CD4-positive, alpha-beta T cell (primary cell): ENCODE measurements around the gene MICAL2. TPM values are rescaled to one million over a fixed set of nuclear protein-coding genes. Genes with fewer than 3 reads are reported as not detected.

Experiments used
- ATAC-seq: fragments of 200-7000 bp; cut with Tn5 transposase; one replicate; pipeline ENCODE4 v1.10.0; 2022; ENCODE audit warnings: mild to moderate bottlenecking; ENCODE audit not compliant: poor library complexity
- CTCF ChIA-PET: fragments of 350-600 bp; sonication (Branson Sonifier 250); formaldehyde crosslinking; loops from one replicate; lab custom pipeline; 2021; ENCODE audit warnings: antibody characterized with exemption, inconsistent platforms; lab: Charles Lee
- POLR2A ChIA-PET: fragments of 350-600 bp; sonication (Branson Sonifier 250); formaldehyde crosslinking; loops from one replicate; lab custom pipeline; 2021; ENCODE audit warnings: antibody characterized with exemption, inconsistent platforms; lab: Charles Lee
- DNase-seq, 14 experiments: peaks; one replicate each; pipeline ENCODE4 v3.0.0-alpha.2; 2013 to 2020; ENCODE audit warnings: mixed read lengths in 2 of 14
- H3K27ac ChIP-seq, 2 donors: one replicate each; pipeline versions ENCODE4 v1.5.1 to v1.7.0; 2013; ENCODE audit warnings: low read length in 2 of 2, low read depth in 1 of 2, mild to moderate bottlenecking in 1 of 2
- H3K27me3 ChIP-seq, 2 experiments: 1 replicate in 1 of 2; 2 replicates in 1 of 2; pipeline versions ENCODE4 v1.6.1 to v1.7.0; 2013; ENCODE audit warnings: low read length in 2 of 2, control low read depth in 1 of 2, mild to moderate bottlenecking in 1 of 2, moderate library complexity in 1 of 2; ENCODE audit not compliant: insufficient read depth in 2 of 2, control insufficient read depth in 1 of 2
- H3K36me3 ChIP-seq: one replicate; pipeline ENCODE4 v1.6.1; 2013; ENCODE audit warnings: low read length, control low read depth; ENCODE audit not compliant: insufficient read depth
- H3K4me1 ChIP-seq: one replicate; pipeline ENCODE4 v1.6.1; 2013; ENCODE audit warnings: low read length, control low read depth; ENCODE audit not compliant: insufficient read depth
- H3K4me3 ChIP-seq: one replicate; pipeline ENCODE4 v1.5.1; 2013; ENCODE audit warnings: mild to moderate bottlenecking, low read length, moderate library complexity
- H3K9me3 ChIP-seq, 2 experiments: 1 replicate in 1 of 2; 2 replicates in 1 of 2; pipeline versions ENCODE4 v1.6.1 to v1.7.0; 2013; ENCODE audit warnings: low read length in 2 of 2, mild to moderate bottlenecking in 2 of 2, control low read depth in 1 of 2, moderate library complexity in 1 of 2; ENCODE audit not compliant: control insufficient read depth in 1 of 2, insufficient read depth in 1 of 2
- H3K27ac Mint-ChIP-seq: one replicate; pipeline ENCODE4 v1.8.0; 2020; ENCODE audit warnings: mixed read lengths
- H3K27me3 Mint-ChIP-seq: one replicate; pipeline ENCODE4 v1.8.0; 2021; ENCODE audit warnings: mixed read lengths
- H3K36me3 Mint-ChIP-seq: one replicate; pipeline ENCODE4 v1.8.0; 2021; ENCODE audit warnings: low read depth, mixed read lengths
- H3K4me1 Mint-ChIP-seq: one replicate; pipeline ENCODE4 v1.8.0; 2021; ENCODE audit warnings: low read depth, mixed read lengths
- H3K4me3 Mint-ChIP-seq: one replicate; pipeline ENCODE4 v1.8.0; 2020; ENCODE audit warnings: mild to moderate bottlenecking, mixed read lengths
- H3K9me3 Mint-ChIP-seq: one replicate; pipeline ENCODE4 v1.8.0; 2020; ENCODE audit warnings: mixed read lengths
- intact Hi-C, 2 experiments: fragments of 100-400 bp; cut with DNase I in 1 of 2; cut with micrococcal nuclease in 1 of 2; formaldehyde crosslinking; loops; one replicate each; pipeline versions ENCODE4 v1.15.1 to v1.9.0; 2023 to 2025; cut with DNase I, micrococcal nuclease
- total RNA-seq, 174 experiments: library from RNA in 2 of 174; stranded (reverse) in 2 of 174; gene quantifications; one replicate each; pipeline ENCODE4 v1.2.3 and lab custom pipeline; 2021 to 2026
- TF ChIP-seq, protein P1 (sequence below): fragments of 200-600 bp; IDR thresholded peaks from one replicate; pipeline ENCODE4 v1.8.0; 2022; ENCODE audit warnings: antibody characterized with exemption, mild to moderate bottlenecking

MICAL2 gene
- total RNA-seq, 2 experiments from 2014 or later, result 12.8 to 14.1 TPM

DNA sequence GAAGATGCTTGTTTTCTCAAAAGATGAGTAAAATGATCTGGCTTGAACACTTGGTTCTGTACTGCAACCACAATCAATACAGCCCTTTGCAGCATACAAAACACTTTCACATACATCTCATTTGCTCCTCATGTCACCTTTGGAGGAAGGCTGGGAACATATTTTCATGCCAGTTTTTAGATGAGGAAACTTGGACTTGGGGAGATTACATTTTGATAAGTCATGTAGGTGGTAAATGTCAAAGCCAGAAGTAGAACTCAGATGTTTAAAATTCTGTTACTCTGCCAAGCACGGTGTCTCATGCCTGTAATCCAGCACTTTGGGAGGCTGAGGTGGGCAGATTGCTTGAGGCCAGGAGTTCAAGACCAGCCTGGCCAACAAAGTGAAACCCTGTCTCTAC lies 121.8 kb downstream of the MICAL2 start:
- intact Hi-C loops, result loop anchor here in 1 of 2 experiments (10.0 kb wide), 1 partner anchor 97 kb away; no protein-coding TSS in a partner anchor
- H3K4me3 Mint-ChIP-seq, result no peak overlapping the region
- H3K36me3 ChIP-seq, result peaks cover 21% of the 10 kb centered on the region
- H3K27me3 ChIP-seq, result no peaks in the 10 kb centered on the region
- POLR2A ChIA-PET, result no interaction called here
- CTCF ChIA-PET, result no interaction called here
- no peaks in the 10 kb centered on the region for H3K27me3 Mint-ChIP-seq
- H3K36me3 Mint-ChIP-seq, result peaks cover 43% of the 10 kb centered on the region
- no peaks in the 10 kb centered on the region for H3K9me3 Mint-ChIP-seq
- no peak overlapping the region for H3K27ac ChIP-seq
- H3K27ac Mint-ChIP-seq, result no peak overlapping the region
- no peaks in the 10 kb centered on the region for H3K9me3 ChIP-seq
- peaks cover 26% of the 10 kb centered on the region for H3K4me1 Mint-ChIP-seq
- ATAC-seq (no peak), DNase-seq (no peak)
- H3K4me3 ChIP-seq, result no peak overlapping the region
- TF ChIP-seq, protein P1, sequence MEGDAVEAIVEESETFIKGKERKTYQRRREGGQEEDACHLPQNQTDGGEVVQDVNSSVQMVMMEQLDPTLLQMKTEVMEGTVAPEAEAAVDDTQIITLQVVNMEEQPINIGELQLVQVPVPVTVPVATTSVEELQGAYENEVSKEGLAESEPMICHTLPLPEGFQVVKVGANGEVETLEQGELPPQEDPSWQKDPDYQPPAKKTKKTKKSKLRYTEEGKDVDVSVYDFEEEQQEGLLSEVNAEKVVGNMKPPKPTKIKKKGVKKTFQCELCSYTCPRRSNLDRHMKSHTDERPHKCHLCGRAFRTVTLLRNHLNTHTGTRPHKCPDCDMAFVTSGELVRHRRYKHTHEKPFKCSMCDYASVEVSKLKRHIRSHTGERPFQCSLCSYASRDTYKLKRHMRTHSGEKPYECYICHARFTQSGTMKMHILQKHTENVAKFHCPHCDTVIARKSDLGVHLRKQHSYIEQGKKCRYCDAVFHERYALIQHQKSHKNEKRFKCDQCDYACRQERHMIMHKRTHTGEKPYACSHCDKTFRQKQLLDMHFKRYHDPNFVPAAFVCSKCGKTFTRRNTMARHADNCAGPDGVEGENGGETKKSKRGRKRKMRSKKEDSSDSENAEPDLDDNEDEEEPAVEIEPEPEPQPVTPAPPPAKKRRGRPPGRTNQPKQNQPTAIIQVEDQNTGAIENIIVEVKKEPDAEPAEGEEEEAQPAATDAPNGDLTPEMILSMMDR, result no peak
- peaks cover 18% of the 10 kb centered on the region for H3K4me1 ChIP-seq

DNA sequence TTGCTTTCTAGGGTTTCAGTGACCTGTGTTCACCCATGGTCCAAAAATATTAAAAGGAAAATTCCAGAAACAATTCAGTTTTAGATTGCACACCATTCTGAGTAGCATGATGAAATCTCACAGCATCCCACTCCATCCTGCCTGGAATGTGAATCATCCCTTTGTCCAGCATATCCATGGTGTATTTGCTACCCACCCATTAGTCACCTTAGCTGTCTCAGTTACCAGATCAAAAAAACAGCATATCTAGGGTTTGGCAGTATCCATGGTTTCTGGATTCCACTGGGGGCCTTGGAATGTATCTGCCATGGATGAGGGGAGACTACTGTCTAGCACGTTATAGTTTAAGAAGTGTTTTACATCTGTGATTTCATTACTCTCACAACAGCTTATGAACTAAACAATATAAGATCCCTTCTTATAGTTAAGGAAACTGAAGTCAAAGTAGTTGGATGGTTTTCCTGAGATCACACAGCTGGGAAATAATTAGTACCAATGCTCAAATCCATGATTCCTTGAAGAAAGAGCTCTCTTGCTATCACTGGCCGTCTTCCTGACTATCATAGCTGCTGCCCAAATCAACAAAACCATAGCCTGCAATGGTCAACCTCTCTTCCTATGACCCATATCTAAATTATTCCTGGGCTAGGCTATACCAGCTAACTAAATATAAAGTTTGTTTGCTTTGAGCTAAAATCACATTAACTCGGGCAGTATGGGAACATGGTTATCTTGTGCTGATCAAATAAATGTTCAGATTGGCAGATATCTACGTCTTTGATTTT lies 122.6 kb downstream of the MICAL2 start:
- H3K4me3 Mint-ChIP-seq, result no peak overlapping the region
- no peak overlapping the region for H3K27ac ChIP-seq
- H3K9me3 ChIP-seq, result no peaks in the 10 kb centered on the region
- peaks cover 18% of the 10 kb centered on the region for H3K4me1 ChIP-seq
- TF ChIP-seq, protein P1, result no peak
- POLR2A ChIA-PET, result interaction anchor here (1.5 kb wide), 1 partner anchor 9 kb away, joined by 9 read pairs; no protein-coding TSS in a partner anchor
- no peaks in the 10 kb centered on the region for H3K27me3 ChIP-seq
- H3K27ac Mint-ChIP-seq, result no peak overlapping the region
- ATAC-seq, result no peak
- CTCF ChIA-PET, result interaction anchor here (1.6 kb wide), 1 partner anchor 189 kb away, joined by 3 read pairs; no protein-coding TSS in a partner anchor
- no peaks in the 10 kb centered on the region for H3K9me3 Mint-ChIP-seq
- H3K27me3 Mint-ChIP-seq, result no peaks in the 10 kb centered on the region
- intact Hi-C loops, result loop anchor here in 1 of 2 experiments (10.0 kb wide), 1 partner anchor 98 kb away; no protein-coding TSS in a partner anchor
- H3K36me3 ChIP-seq, result peaks cover 23% of the 10 kb centered on the region
- no peak for DNase-seq
- H3K4me1 Mint-ChIP-seq, result peaks cover 26% of the 10 kb centered on the region
- H3K36me3 Mint-ChIP-seq, result peaks cover 36% of the 10 kb centered on the region
- H3K4me3 ChIP-seq, result no peak overlapping the region

DNA sequence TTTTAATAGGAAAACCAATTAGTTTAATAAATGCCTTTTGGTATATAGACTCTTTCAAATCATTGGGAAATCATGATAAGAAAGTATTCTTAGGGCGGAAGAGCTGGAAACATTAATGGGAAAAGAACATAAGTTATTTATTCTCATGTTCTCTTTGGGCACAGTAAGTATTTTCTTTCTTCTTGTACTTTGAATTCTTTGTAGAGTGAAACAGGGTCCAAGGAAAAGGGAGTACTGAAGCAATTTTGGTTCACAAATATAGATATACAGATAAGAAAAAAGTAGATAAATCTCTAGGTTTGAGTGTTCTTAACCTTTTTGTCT lies 123.2 kb downstream of the MICAL2 start:
- Mint-ChIP-seq H3K36me3 (peaks cover 30% of the 10 kb centered on the region), H3K9me3 (no peaks in the 10 kb centered on the region), H3K4me1 (peaks cover 26% of the 10 kb centered on the region), H3K4me3 (no peak overlapping the region), H3K27ac (no peak overlapping the region), H3K27me3 (no peaks in the 10 kb centered on the region)
- ATAC-seq, result no peak
- ChIA-PET POLR2A (interaction anchor here (1.5 kb wide), 1 partner anchor 10 kb away, joined by 9 read pairs; no protein-coding TSS in a partner anchor), CTCF (interaction anchor here (1.0 to 1.6 kb wide), 2 partner anchors 48 to 189 kb away, joined by 3 read pairs; no protein-coding TSS in a partner anchor)
- no peaks in the 10 kb centered on the region for H3K9me3 ChIP-seq
- TF ChIP-seq, protein P1, result no peak
- DNase-seq, result no peak
- intact Hi-C loops, result loop anchor here in 1 of 2 experiments (10.0 kb wide), 1 partner anchor 99 kb away; no protein-coding TSS in a partner anchor
- H3K27me3 ChIP-seq, result no peaks in the 10 kb centered on the region
- H3K4me3 ChIP-seq, result no peak overlapping the region
- peaks cover 18% of the 10 kb centered on the region for H3K4me1 ChIP-seq
- H3K27ac ChIP-seq, result no peak overlapping the region
- peaks cover 20% of the 10 kb centered on the region for H3K36me3 ChIP-seq
